ENCODE measurements around the gene EFCAB6.

DNA sequence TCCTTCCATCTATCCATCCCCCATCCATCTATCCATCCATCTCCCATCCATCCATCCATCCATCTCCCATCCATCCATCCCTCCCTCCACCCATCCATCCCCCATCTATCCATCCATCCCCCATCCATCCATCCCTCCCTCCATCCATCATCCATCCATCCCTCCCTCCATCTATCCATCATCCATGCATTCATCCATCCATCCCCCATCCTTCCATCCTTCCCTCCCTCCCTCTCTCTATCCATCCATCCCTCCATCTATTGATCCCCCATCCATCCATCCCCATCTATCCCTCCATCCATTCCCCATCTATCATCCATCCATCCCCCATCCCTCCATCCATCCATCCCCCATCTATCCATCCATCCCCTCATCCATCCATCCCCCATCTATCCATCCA lies 303.6 kb downstream of the EFCAB6 start:
- TF ChIP-seq EZH2 (IDR thresholded peaks at IDR 0.05; ENCODE audit: borderline replicate concordance, low read depth, low read length) (no peak), HDAC2 (IDR thresholded peaks at IDR 0.05) (no peak), CEBPB (tag; IDR thresholded peaks at IDR 0.05) (no peak), ZNF408 (CRISPR knock-in tag; IDR thresholded peaks at IDR 0.05; ENCODE audit: low read depth) (no peak), TCF3 (CRISPR knock-in tag; IDR thresholded peaks at IDR 0.05) (no peak), CBFA2T3 (IDR thresholded peaks at IDR 0.05) (no peak), SNRNP70 (optimal IDR thresholded peaks at IDR 0.05; ENCODE audit: low read depth, low read length) (no peak), ZNF507 (tag; conservative IDR thresholded peaks at IDR 0.05) (no peak)
- TF ChIP-seq, protein P1, sequence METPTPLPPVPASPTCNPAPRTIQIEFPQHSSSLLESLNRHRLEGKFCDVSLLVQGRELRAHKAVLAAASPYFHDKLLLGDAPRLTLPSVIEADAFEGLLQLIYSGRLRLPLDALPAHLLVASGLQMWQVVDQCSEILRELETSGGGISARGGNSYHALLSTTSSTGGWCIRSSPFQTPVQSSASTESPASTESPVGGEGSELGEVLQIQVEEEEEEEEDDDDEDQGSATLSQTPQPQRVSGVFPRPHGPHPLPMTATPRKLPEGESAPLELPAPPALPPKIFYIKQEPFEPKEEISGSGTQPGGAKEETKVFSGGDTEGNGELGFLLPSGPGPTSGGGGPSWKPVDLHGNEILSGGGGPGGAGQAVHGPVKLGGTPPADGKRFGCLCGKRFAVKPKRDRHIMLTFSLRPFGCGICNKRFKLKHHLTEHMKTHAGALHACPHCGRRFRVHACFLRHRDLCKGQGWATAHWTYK (CRISPR knock-in tag; IDR thresholded peaks at IDR 0.05): no peak
- TF ChIP-seq, protein P2, sequence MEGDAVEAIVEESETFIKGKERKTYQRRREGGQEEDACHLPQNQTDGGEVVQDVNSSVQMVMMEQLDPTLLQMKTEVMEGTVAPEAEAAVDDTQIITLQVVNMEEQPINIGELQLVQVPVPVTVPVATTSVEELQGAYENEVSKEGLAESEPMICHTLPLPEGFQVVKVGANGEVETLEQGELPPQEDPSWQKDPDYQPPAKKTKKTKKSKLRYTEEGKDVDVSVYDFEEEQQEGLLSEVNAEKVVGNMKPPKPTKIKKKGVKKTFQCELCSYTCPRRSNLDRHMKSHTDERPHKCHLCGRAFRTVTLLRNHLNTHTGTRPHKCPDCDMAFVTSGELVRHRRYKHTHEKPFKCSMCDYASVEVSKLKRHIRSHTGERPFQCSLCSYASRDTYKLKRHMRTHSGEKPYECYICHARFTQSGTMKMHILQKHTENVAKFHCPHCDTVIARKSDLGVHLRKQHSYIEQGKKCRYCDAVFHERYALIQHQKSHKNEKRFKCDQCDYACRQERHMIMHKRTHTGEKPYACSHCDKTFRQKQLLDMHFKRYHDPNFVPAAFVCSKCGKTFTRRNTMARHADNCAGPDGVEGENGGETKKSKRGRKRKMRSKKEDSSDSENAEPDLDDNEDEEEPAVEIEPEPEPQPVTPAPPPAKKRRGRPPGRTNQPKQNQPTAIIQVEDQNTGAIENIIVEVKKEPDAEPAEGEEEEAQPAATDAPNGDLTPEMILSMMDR (IDR thresholded peaks at IDR 0.05 in 2 of 3, conservative IDR thresholded peaks at IDR 0.05 in 1 of 3; ENCODE audit: insufficient read depth in 2 of 3, low read depth in 1 of 3, low read length in 3 of 3): no peak

All from K562 (cell line).